ENCODE data around the gene TMIGD2.
"Not testable (repeated sequence)": the region's sequence is repeated elsewhere in the genome, so short reads cannot be mapped to it uniquely, and the experiment has no call there.

The TMIGD2 gene

GRCh38 chr19:4292515-4292914 is 9.7 kb downstream of the TMIGD2 start:
- Mint-ChIP-seq H3K27me3 (no peaks in the 10 kb centered on the region), H3K4me3 (no peak overlapping the region), H3K27ac (no peak overlapping the region), H3K4me1 (ENCODE audit: low read depth) (no peaks in the 10 kb centered on the region), H3K9me3 (no peaks in the 10 kb centered on the region), H3K36me3 (ENCODE audit: low read depth) (peaks cover 2% of the 10 kb centered on the region)
- no peak for DNase-seq

GRCh38 chr19:4291184-4291732 is 10.9 kb downstream of the TMIGD2 start:
- no peak overlapping the region for H3K4me3 Mint-ChIP-seq

DNA sequence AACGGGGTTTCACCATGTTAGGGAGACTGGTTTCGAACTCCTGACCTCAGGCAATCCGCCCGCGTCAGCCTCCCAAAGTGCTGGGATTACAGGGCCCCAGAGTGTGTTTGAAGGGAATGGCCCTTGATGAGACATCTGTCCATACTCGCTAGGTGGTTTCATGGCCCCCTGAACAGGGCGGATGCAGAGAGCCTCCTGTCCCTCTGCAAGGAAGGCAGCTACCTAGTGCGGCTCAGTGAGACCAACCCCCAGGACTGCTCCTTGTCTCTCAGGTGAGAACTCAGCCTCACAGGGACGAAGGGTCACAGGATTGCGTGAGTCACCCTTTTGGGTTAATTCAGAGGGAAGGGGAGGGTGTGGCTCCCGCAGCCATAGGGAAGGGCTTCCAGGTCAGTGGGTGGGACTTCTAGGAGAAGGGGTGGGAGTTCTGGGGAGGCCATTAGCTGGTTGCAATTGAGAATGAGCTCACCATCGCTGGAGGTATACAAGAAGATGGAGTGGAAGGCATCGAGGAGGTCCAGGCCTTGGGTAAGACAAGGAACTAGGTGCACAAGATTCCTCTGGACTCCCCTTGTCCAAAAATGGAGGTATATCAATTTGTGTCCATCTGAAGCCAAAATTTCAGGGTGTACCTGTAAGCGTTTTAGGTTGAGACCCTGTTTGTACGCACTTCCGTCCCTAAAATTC is 14.0 kb downstream of the TMIGD2 start:
- H3K27me3 Mint-ChIP-seq: no peaks in the 10 kb centered on the region
- no peaks in the 10 kb centered on the region for H3K36me3 Mint-ChIP-seq (ENCODE audit: low read depth)
- H3K9me3 Mint-ChIP-seq: no peaks in the 10 kb centered on the region
- H3K4me3 Mint-ChIP-seq: no peak overlapping the region
- H3K4me1 Mint-ChIP-seq (ENCODE audit: low read depth): no peaks in the 10 kb centered on the region
- no peak for DNase-seq
- no peak overlapping the region for H3K27ac Mint-ChIP-seq

More at GRCh38 chr19:4291184-4291732, 10.9 kb downstream of the TMIGD2 start:
- DNase-seq: no peak
- Mint-ChIP-seq H3K27ac (no peak overlapping the region), H3K27me3 (no peaks in the 10 kb centered on the region), H3K9me3 (no peaks in the 10 kb centered on the region), H3K4me1 (ENCODE audit: low read depth) (no peaks in the 10 kb centered on the region), H3K36me3 (ENCODE audit: low read depth) (peaks cover 2% of the 10 kb centered on the region)

DNA sequence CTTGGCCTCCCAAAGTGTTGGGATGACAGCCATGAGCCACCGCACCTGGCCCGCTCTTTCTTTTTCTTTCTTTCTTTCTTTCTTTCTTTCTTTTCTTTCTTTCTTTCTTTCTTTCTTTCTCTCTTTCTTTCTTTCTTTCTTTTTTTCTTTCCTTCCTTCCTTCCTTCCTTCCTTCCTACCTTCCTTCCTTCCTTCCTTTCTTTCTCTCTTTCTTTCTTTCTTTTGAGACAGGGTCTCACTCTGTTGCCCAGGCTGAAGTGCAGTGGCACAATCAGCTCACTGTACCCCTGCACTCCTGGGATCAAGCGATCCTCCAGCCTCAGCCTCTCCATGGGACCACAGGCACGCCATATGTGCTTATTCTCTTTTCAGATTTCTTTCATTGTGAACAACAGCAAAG is 16.0 kb downstream of the TMIGD2 start:
- not testable (repeated sequence) for H3K4me3 Mint-ChIP-seq; H3K4me1 Mint-ChIP-seq (ENCODE audit: low read depth); H3K27ac Mint-ChIP-seq; H3K36me3 Mint-ChIP-seq (ENCODE audit: low read depth); H3K27me3 Mint-ChIP-seq; DNase-seq; H3K9me3 Mint-ChIP-seq

- Mint-ChIP-seq H3K27me3 (peaks cover 22% of the 10 kb centered on the region), H3K27ac (no peak overlapping the region), H3K4me3 (no peak overlapping the region), H3K9me3 (no peaks in the 10 kb centered on the region), H3K4me1 (ENCODE audit: low read depth) (no peaks in the 10 kb centered on the region), H3K36me3 (ENCODE audit: low read depth) (no peaks in the 10 kb centered on the region)
- no peak for DNase-seq
Observed at GRCh38 chr19:4284974-4285373, 17.2 kb downstream of the TMIGD2 start.

DNA sequence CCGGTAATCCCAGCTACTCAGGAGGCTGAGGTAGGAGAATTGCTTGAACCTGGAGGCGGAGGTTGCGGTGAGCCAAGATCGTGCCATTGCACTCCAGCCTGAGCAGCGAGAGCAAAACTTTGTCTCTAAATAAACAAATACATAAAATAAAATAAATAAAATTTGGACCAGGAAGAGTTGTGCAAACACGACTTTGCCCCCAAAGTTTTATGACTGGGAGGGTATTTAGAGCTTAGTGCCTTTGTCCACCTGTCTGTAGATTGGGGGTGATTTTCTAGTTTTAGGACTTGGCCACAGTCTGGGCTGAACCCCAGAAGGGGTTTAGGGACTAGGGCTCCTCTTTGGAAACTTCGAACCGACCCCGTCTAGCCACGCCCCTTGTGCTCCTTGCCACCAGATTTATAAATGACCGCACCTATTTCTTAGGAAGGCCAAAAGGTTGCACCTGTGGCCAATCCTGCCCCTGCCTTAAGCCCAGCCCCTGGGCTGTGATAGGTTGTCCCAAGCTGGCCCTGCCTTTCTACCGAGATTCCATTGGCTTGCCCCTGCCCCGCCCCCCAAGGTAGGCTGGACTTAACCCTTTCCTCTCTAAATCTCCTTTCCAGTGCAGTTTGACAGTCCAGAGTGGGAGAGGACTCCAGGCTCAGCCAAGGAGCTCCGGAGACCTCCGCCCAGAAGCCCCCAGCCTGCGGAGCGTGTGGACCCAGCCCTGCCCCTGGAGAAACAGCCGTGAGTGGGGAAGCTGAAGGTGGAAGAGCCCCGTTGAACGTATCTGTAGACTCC is 17.8 kb downstream of the TMIGD2 start:
- Mint-ChIP-seq H3K4me3 (no peak overlapping the region), H3K9me3 (no peaks in the 10 kb centered on the region), H3K36me3 (ENCODE audit: low read depth) (no peaks in the 10 kb centered on the region), H3K27me3 (peaks cover 25% of the 10 kb centered on the region), H3K27ac (no peak overlapping the region), H3K4me1 (ENCODE audit: low read depth) (peaks cover 3% of the 10 kb centered on the region)
- DNase-seq: no peak

GRCh38 chr19:4279530-4280422 is 22.4 kb downstream of the TMIGD2 start:
- Mint-ChIP-seq H3K4me1 (ENCODE audit: low read depth) (peaks cover 5% of the 10 kb centered on the region), H3K27ac (no peak overlapping the region), H3K27me3 (peaks cover 37% of the 10 kb centered on the region), H3K4me3 (peak overlapping the region; percentile 41), H3K36me3 (ENCODE audit: low read depth) (no peaks in the 10 kb centered on the region), H3K9me3 (no peaks in the 10 kb centered on the region)
- DNase-seq: no peak

DNA sequence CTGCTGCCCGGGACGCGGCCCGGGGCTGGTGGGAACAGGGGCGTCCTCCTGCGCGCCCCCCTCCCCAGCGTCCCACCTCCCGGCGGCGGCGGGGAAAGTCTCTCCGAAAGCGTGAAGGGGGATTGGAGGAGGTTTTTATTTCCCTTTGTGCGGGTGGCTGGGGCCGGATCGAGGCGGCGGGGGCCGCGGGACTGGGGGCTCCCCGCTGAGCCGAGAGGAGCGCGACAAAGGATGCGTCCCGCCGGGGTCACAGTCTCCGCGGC is 23.0 kb downstream of the TMIGD2 start:
- DNase-seq: no peak
- H3K27me3 Mint-ChIP-seq: peaks cover 37% of the 10 kb centered on the region
- H3K9me3 Mint-ChIP-seq: no peaks in the 10 kb centered on the region
- peaks cover 5% of the 10 kb centered on the region for H3K4me1 Mint-ChIP-seq (ENCODE audit: low read depth)
- H3K27ac Mint-ChIP-seq: no peak overlapping the region
- H3K4me3 Mint-ChIP-seq: no peak overlapping the region
- no peaks in the 10 kb centered on the region for H3K36me3 Mint-ChIP-seq (ENCODE audit: low read depth)

DNA sequence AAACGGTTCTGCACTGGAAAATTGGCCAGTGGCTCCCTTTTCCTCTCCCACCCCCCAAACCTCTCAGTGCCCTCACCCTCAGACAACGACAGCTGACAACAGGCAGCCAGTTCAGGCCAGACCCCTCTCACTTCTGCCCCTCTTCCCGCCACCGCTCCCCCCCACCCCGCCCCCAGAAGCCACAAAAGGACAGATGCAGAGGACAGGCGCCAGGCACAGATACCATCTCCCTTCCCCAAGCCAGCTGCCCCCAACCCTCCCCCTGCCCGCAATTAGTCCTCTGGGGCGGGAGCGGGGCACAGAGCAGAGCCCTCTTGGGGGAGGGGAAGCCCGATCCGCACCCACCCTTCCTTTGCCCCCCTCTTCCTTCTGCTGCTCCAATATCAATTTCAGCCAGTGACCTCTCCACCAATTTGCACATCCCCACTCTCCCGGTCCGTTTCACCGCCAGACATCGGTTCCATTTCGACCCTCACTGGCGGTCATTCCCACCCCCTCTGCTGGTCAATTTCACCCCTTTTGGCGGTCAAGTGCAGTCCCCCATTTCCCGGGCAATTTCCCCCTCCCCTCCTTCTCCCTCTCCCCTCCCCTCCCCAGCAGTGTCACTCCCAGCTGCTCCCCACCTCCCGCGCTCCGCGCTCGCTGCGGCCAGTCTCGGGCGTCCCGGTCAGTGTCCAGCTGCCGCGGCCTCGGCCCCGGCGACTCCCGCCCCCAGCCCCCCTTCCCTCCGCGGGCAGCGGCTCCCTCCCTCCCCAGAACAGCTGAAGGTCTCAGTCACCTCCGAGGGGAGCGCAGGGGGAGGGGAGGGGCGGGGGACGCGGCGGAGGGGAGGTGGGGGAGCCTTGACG is 23.5 kb downstream of the TMIGD2 start, which contains the start of gene SHD:
SHD (plus strand) TSS at position 848 of the 848 bp plus-strand sequence. CDS start 798 bp downstream, outside the sequence.
- Mint-ChIP-seq H3K27me3 (peaks cover 37% of the 10 kb centered on the region), H3K27ac (no peak within 1 kb of the TSS), H3K4me3 (peak within 1 kb of the TSS; percentile 41), H3K4me1 (ENCODE audit: low read depth) (peaks cover 5% of the 10 kb centered on the region), H3K36me3 (ENCODE audit: low read depth) (no peaks in the 10 kb centered on the region), H3K9me3 (no peaks in the 10 kb centered on the region)
- no peak for DNase-seq

DNA sequence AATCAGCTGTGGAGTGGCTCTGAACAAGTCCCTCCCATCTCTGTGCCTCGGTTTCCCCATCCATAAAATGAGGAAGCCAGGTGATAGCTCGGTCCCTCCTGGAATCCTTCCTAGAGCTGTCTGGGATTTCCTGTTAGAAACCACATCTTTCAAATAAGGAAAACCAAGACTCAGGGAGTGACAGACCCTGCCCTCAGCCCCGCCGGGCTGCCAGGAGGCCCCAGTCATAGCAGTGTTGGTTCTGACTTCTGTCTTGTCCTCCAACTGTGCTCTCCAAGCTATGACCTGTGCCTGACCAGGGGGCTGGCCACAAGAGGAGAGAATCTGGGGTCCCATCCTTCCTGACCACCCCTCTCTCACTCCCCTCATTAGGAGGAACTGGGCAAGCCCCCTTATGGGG is 24.2 kb downstream of the TMIGD2 start:
- Mint-ChIP-seq H3K27me3 (peaks cover 37% of the 10 kb centered on the region), H3K4me1 (ENCODE audit: low read depth) (peaks cover 5% of the 10 kb centered on the region), H3K27ac (no peak overlapping the region), H3K4me3 (no peak overlapping the region), H3K36me3 (ENCODE audit: low read depth) (peaks cover 3% of the 10 kb centered on the region), H3K9me3 (no peaks in the 10 kb centered on the region)
- no peak for DNase-seq

GRCh38 chr19:4277191-4277696 is 24.9 kb downstream of the TMIGD2 start:
- Mint-ChIP-seq H3K27ac (no peak overlapping the region), H3K9me3 (no peaks in the 10 kb centered on the region), H3K27me3 (peaks cover 34% of the 10 kb centered on the region), H3K36me3 (ENCODE audit: low read depth) (peaks cover 9% of the 10 kb centered on the region), H3K4me3 (no peak overlapping the region), H3K4me1 (ENCODE audit: low read depth) (peaks cover 5% of the 10 kb centered on the region)
- no peak for DNase-seq

DNA sequence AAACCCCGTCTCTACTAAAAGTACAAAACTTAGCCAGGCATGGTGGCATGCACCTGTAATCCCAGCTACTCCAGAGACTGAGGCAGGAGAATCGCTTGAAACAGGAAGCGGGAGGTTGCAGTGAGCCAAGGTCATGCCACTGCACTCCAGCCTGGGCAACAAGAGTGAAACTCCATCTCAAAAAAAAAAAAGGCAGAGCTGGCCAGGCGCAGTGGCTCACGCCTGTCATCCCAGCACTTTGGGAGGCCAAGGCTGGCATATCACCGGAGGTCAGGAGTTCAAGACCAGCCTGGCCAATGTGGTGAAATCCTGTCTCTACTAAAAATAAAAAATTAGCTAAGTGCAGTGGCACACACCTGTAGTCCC is 27.9 kb downstream of the TMIGD2 start:
- H3K27ac Mint-ChIP-seq: not testable (repeated sequence)

DNA sequence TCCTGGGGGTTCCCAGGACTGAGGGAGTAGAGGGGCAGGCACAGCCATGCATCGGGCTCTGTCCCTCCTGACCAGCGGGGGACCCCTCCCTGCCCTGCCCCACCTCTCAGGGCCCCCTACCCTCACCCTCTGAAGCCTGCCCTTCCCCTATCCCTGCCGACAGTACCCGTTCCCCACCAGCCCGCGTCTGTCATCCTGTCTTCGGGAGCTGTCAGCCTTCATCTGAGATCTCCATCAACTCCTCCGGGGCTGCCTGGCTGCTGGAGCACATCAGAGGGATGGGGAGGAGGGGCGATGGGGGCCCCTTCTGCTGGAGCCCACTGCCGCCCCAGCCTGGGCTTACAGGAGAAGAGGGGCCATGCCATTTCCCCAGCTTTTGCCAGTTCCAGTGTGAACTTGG is 29.3 kb downstream of the TMIGD2 start:
- Mint-ChIP-seq H3K27me3 (peaks cover 2% of the 10 kb centered on the region), H3K27ac (no peak overlapping the region), H3K9me3 (no peaks in the 10 kb centered on the region), H3K4me1 (ENCODE audit: low read depth) (no peaks in the 10 kb centered on the region), H3K4me3 (no peak overlapping the region), H3K36me3 (ENCODE audit: low read depth) (peaks cover 44% of the 10 kb centered on the region)
- no peak for DNase-seq

More for the DNA sequence above, 27.9 kb downstream of the TMIGD2 start:
- Mint-ChIP-seq H3K36me3 (ENCODE audit: low read depth) (peaks cover 31% of the 10 kb centered on the region), H3K27me3 (peaks cover 11% of the 10 kb centered on the region)
- H3K9me3 Mint-ChIP-seq; DNase-seq; H3K4me1 Mint-ChIP-seq (ENCODE audit: low read depth); H3K4me3 Mint-ChIP-seq: not testable (repeated sequence)
